Endodermal cell (in vitro differentiated cells): ENCODE data around the gene PROC. TPM values are rescaled to one million over a fixed set of nuclear protein-coding genes. Genes with fewer than 3 reads are reported as not detected.

Source experiments
- DNase-seq: peaks from one replicate; pipeline ENCODE4 v3.0.0-alpha.2; 2017
- H3K27ac ChIP-seq: 2 replicates; pipeline ENCODE4 v1.5.1; 2013; ENCODE audit warnings: mild to moderate bottlenecking, low read depth, low read length, moderate library complexity
- H3K27me3 ChIP-seq: 2 replicates; pipeline ENCODE4 v1.6.1; 2013; ENCODE audit warnings: mild to moderate bottlenecking, low read length, moderate library complexity; ENCODE audit not compliant: insufficient read depth, control insufficient read depth, poor library complexity, severe bottlenecking
- H3K36me3 ChIP-seq: 2 replicates; pipeline ENCODE4 v1.7.0; 2013; ENCODE audit warnings: mild to moderate bottlenecking, low read length, moderate library complexity; ENCODE audit not compliant: control insufficient read depth, insufficient read depth
- H3K4me1 ChIP-seq: one replicate; pipeline ENCODE4 v1.7.0; 2013; ENCODE audit warnings: low read length; ENCODE audit not compliant: control insufficient read depth, insufficient read depth
- H3K4me3 ChIP-seq: 2 replicates; pipeline ENCODE4 v1.5.1; 2013; ENCODE audit warnings: mild to moderate bottlenecking, low read length, moderate library complexity
- H3K9ac ChIP-seq: 2 replicates; pipeline ENCODE4 v1.6.1; 2013; ENCODE audit warnings: mild to moderate bottlenecking, low read length, moderate library complexity; ENCODE audit not compliant: poor library complexity, severe bottlenecking; ENCODE audit errors: extremely low read depth
- H3K9me3 ChIP-seq: 2 replicates; pipeline ENCODE4 v1.6.1; 2013; ENCODE audit warnings: mild to moderate bottlenecking, low read length, moderate library complexity; ENCODE audit not compliant: control insufficient read depth
- H3K27ac Mint-ChIP-seq: 2 replicates; pipeline ENCODE4 v1.8.0; 2020; ENCODE audit warnings: mixed read lengths
- H3K27me3 Mint-ChIP-seq: 2 replicates; pipeline ENCODE4 v1.8.0; 2021; ENCODE audit warnings: mild to moderate bottlenecking, mixed read lengths; ENCODE audit not compliant: insufficient read depth
- H3K36me3 Mint-ChIP-seq: 2 replicates; pipeline ENCODE4 v1.8.0; 2020; ENCODE audit warnings: low read depth, mixed read lengths
- H3K4me1 Mint-ChIP-seq: 2 replicates; pipeline ENCODE4 v1.8.0; 2020; ENCODE audit warnings: mixed read lengths
- H3K4me3 Mint-ChIP-seq: 2 replicates; pipeline ENCODE4 v1.8.0; 2020; ENCODE audit warnings: mild to moderate bottlenecking, moderate library complexity, mixed read lengths
- H3K9me3 Mint-ChIP-seq: 2 replicates; pipeline ENCODE4 v1.8.0; 2020; ENCODE audit warnings: mild to moderate bottlenecking, mixed read lengths
- CTCF ChIP-seq: fragments of 200-600 bp; sonication (generic); conservative IDR thresholded peaks from 2 replicates; pipeline ENCODE4 v1.5.0; 2021; ENCODE audit warnings: antibody characterized with exemption, mild to moderate bottlenecking
- WGBS, 2 experiments: methylation state at CpG; one replicate each; pipeline versions ENCODE4 v1.1.5 to v1.1.7; 2013; ENCODE audit warnings: missing lambda C conversion rate in 2 of 2, mixed read lengths in 1 of 2; ENCODE audit not compliant: insufficient coverage in 1 of 2, insufficient read length in 1 of 2; 5-methylcytosine and 5-hydroxymethylcytosine counted together
- total RNA-seq, 2 donors: library from RNA; stranded (reverse); fragmentation: NEBNext Ultra II Directional in 1 of 2; extraction: Animal tissue kit (Norgen Biotek cat#: 25700) in 1 of 2; gene quantifications; 2 replicates in 1 of 2; 3 replicates in 1 of 2; pipeline ENCODE4 v1.2.1, GENCODE V29; 2021

Gene PROC
- total RNA-seq, 2 donors from 2014 or later, result 0.46 to 0.51 TPM

DNA sequence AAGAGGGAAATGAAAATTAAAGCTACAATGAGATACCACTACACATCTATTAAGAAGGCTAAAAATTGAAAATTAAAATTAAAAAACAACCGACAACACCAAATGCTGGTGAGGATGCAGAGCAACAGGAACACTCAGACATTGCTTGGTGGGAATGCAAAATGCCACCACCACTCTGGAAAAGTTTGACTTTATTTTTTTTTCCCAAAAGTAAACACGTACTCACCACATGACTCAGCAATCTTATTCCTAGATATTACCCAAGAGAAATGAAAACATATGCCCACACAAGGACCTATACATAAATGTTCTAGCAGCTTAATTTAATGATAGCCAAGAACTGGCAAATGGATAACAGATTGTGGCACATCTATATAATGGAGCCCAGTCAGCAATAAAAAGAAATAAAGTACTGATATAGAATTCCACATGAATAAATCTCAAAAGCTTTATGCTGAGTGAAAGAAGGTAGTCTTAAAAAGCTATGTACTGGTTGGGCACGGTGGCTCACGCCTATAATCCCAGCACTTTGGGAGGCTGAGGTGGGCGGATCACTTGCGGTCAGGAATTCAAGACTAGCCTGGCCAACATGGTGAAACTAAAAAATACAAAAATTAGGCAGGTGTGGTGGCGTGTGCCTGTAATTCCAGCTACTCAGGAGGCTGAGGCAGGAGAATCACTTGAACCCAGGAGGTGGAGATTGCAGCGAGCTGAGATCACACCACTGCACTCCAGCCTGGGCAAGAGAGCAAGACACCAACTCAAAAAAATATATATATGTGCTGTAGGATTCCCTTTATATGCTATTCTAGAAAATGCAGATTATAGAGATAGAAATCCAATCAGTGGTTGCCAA, 4.2 kb upstream of the PROC start:
- H3K27ac Mint-ChIP-seq, result no peak overlapping the region
- H3K27ac ChIP-seq, result no peak overlapping the region
- H3K4me1 ChIP-seq, result peaks cover 4% of the 10 kb centered on the region

DNA sequence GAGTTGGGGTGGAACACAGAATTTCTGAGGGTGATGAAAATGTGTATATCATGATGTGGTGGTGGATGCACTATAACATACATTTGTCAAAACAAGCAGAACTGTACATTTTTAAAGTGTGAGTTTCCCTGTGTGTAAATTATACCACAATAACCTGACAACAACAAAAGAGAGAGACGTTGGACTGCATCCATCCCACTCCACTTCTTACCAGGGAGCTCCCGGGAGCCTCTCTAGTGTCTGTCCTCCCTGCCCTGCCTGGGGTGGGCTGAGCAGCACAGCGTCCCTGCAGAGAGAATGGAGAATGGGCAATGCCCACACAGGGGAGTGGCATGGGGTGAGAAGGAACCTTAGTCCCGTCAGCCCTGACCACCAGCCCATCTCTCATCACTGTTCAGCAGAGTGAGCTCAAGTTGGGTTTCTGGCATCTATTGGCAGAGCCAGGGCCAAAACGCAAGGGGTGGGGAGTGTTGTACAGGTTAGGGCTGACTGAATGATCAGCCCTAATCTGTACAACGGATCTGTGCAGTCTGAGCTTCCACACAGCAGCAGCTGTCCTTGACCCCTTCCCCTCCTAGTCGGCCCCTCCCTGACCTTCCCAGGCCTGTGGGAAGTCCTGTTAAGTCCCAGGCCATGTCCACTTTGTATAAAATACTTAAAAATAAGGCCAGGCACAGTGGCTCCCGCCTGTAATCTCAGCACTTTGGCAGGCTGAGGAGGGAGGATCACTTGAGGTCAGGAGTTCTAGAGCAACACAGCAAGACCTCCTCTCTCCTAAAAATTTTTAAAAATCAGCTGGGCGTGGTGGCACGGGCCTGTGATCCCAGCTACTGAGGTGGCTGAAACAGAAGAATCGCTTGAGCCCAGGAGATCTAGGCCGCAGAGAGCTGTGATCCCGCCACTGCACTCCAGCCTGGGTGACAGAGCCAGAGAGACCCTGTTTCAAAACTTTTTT, 3.3 kb upstream of the PROC start:
- Mint-ChIP-seq H3K36me3 (no peaks in the 10 kb centered on the region), H3K27ac (no peak overlapping the region), H3K9me3 (peaks cover 7% of the 10 kb centered on the region), H3K27me3 (peaks cover 48% of the 10 kb centered on the region), H3K4me3 (no peak overlapping the region), H3K4me1 (peaks cover 14% of the 10 kb centered on the region)
- H3K27ac ChIP-seq, result no peak overlapping the region
- no peaks in the 10 kb centered on the region for H3K36me3 ChIP-seq
- 92% methylated on average over 6 to 13 of the region's 13 CpGs for WGBS, 2 experiments
- DNase-seq, result no peak
- H3K27me3 ChIP-seq, result peaks cover 17% of the 10 kb centered on the region
- H3K4me3 ChIP-seq, result no peak overlapping the region
- H3K9ac ChIP-seq, result no peak overlapping the region
- no peak for TF ChIP-seq CTCF
- H3K4me1 ChIP-seq, result peaks cover 4% of the 10 kb centered on the region
- peaks cover 9% of the 10 kb centered on the region for H3K9me3 ChIP-seq

More for the DNA sequence above, 4.2 kb upstream of the PROC start:
- Histone ChIP-seq H3K9ac (no peak overlapping the region), H3K9me3 (peaks cover 9% of the 10 kb centered on the region), H3K36me3 (no peaks in the 10 kb centered on the region), H3K4me3 (no peak overlapping the region), H3K27me3 (peaks cover 17% of the 10 kb centered on the region)
- no peak for TF ChIP-seq CTCF
- Mint-ChIP-seq H3K4me3 (no peak overlapping the region), H3K9me3 (peaks cover 7% of the 10 kb centered on the region), H3K4me1 (peaks cover 14% of the 10 kb centered on the region), H3K36me3 (no peaks in the 10 kb centered on the region), H3K27me3 (peaks cover 48% of the 10 kb centered on the region)
- no peak for DNase-seq
- WGBS, 2 experiments, result 93 to 95% methylated on average over 7 to 8 of the region's 8 CpGs
